ENCODE data around the gene USP49. TPM values are rescaled to one million over a fixed set of nuclear protein-coding genes. Genes with fewer than 3 reads are reported as not detected.
"Not testable (repeated sequence)": the region's sequence is repeated elsewhere in the genome, so short reads cannot be mapped to it uniquely, and the experiment has no call there.

USP49 gene
- total RNA-seq, 2 experiments from 2014 or later: 1.3 TPM

- Histone ChIP-seq H3K36me3 (ENCODE audit: insufficient read depth, low read length) (no peaks in the 10 kb centered on the region), H3K9me3 (ENCODE audit: control insufficient read depth in 1 of 2, insufficient read depth in 1 of 2, low read length in 2 of 2) (no peaks in the 10 kb centered on the region), H3K27me3 (ENCODE audit: control insufficient read depth in 1 of 2, insufficient read depth in 2 of 2, low read length in 2 of 2) (no peaks in the 10 kb centered on the region), H3K27ac (ENCODE audit: low read depth in 1 of 2, low read length in 2 of 2) (no peak overlapping the region), H3K4me3 (ENCODE audit: low read length) (no peak overlapping the region), H3K4me1 (ENCODE audit: insufficient read depth, low read length) (no peaks in the 10 kb centered on the region)
- H3K4me3 Mint-ChIP-seq: no peak overlapping the region
- no peak overlapping the region for H3K27ac Mint-ChIP-seq
- no peaks in the 10 kb centered on the region for H3K9me3 Mint-ChIP-seq
- ChIA-PET CTCF (interaction anchor here (1.1 to 1.3 kb wide), 2 partner anchors 27 to 122 kb away, joined by 3 read pairs; partner anchors contain the start of gene TOMM6), POLR2A (no interaction called here)
- no peak for TF ChIP-seq CTCF (IDR thresholded peaks at IDR 0.05)
- H3K27me3 Mint-ChIP-seq: no peaks in the 10 kb centered on the region
- H3K4me1 Mint-ChIP-seq (ENCODE audit: low read depth): no peaks in the 10 kb centered on the region
- DNase-seq (no peak), ATAC-seq (ENCODE audit: poor library complexity) (no peak)
- H3K36me3 Mint-ChIP-seq (ENCODE audit: low read depth): no peaks in the 10 kb centered on the region
- intact Hi-C loops (cut with DNase I, micrococcal nuclease): no loop called here
Observed at GRCh38 chr6:41813956-41814355, 81.2 kb downstream of the USP49 start.

- ChIA-PET CTCF (interaction anchor here (1.1 kb wide), 1 partner anchor 122 kb away, joined by 3 read pairs; no protein-coding TSS in a partner anchor), POLR2A (no interaction called here)
- Histone ChIP-seq H3K36me3 (ENCODE audit: insufficient read depth, low read length) (no peaks in the 10 kb centered on the region), H3K4me1 (ENCODE audit: insufficient read depth, low read length) (no peaks in the 10 kb centered on the region), H3K9me3 (ENCODE audit: control insufficient read depth in 1 of 2, insufficient read depth in 1 of 2, low read length in 2 of 2) (no peaks in the 10 kb centered on the region), H3K27me3 (ENCODE audit: control insufficient read depth in 1 of 2, insufficient read depth in 2 of 2, low read length in 2 of 2) (no peaks in the 10 kb centered on the region), H3K4me3 (ENCODE audit: low read length) (no peak overlapping the region), H3K27ac (ENCODE audit: low read depth in 1 of 2, low read length in 2 of 2) (no peak overlapping the region)
- Mint-ChIP-seq H3K36me3 (ENCODE audit: low read depth) (no peaks in the 10 kb centered on the region), H3K4me1 (ENCODE audit: low read depth) (no peaks in the 10 kb centered on the region), H3K27me3 (no peaks in the 10 kb centered on the region), H3K4me3 (no peak overlapping the region), H3K27ac (no peak overlapping the region), H3K9me3 (no peaks in the 10 kb centered on the region)
- no peak for TF ChIP-seq CTCF (IDR thresholded peaks at IDR 0.05)
- intact Hi-C loops (cut with DNase I, micrococcal nuclease): no loop called here
- ATAC-seq (ENCODE audit: poor library complexity) (no peak), DNase-seq (no peak)
Observed at GRCh38 chr6:41813469-41813868, 81.7 kb downstream of the USP49 start.

- CTCF ChIA-PET; H3K27me3 ChIP-seq (ENCODE audit: control insufficient read depth in 1 of 2, insufficient read depth in 2 of 2, low read length in 2 of 2); H3K9me3 ChIP-seq (ENCODE audit: control insufficient read depth in 1 of 2, insufficient read depth in 1 of 2, low read length in 2 of 2); POLR2A ChIA-PET; H3K27me3 Mint-ChIP-seq; H3K4me1 ChIP-seq (ENCODE audit: insufficient read depth, low read length); H3K36me3 ChIP-seq (ENCODE audit: insufficient read depth, low read length); H3K36me3 Mint-ChIP-seq (ENCODE audit: low read depth); H3K4me1 Mint-ChIP-seq (ENCODE audit: low read depth); H3K9me3 Mint-ChIP-seq; H3K4me3 Mint-ChIP-seq; H3K27ac ChIP-seq (ENCODE audit: low read depth in 1 of 2, low read length in 2 of 2); H3K27ac Mint-ChIP-seq; H3K4me3 ChIP-seq (ENCODE audit: low read length); ATAC-seq (ENCODE audit: poor library complexity); DNase-seq; intact Hi-C loops (cut with DNase I, micrococcal nuclease): not testable (repeated sequence)
Observed at GRCh38 chr6:41811946-41812345, 83.2 kb downstream of the USP49 start.

- intact Hi-C loops (cut with DNase I, micrococcal nuclease): no loop called here
- Mint-ChIP-seq H3K4me1 (ENCODE audit: low read depth) (no peaks in the 10 kb centered on the region), H3K27me3 (no peaks in the 10 kb centered on the region), H3K36me3 (ENCODE audit: low read depth) (no peaks in the 10 kb centered on the region), H3K4me3 (no peak overlapping the region), H3K9me3 (no peaks in the 10 kb centered on the region), H3K27ac (no peak overlapping the region)
- ChIA-PET CTCF (no interaction called here), POLR2A (no interaction called here)
- H3K4me3 ChIP-seq (ENCODE audit: low read length): no peak overlapping the region
- H3K27me3 ChIP-seq (ENCODE audit: control insufficient read depth in 1 of 2, insufficient read depth in 2 of 2, low read length in 2 of 2): no peaks in the 10 kb centered on the region
- DNase-seq (no peak), ATAC-seq (ENCODE audit: poor library complexity) (no peak)
- no peaks in the 10 kb centered on the region for H3K4me1 ChIP-seq (ENCODE audit: insufficient read depth, low read length)
- no peaks in the 10 kb centered on the region for H3K36me3 ChIP-seq (ENCODE audit: insufficient read depth, low read length)
- no peak overlapping the region for H3K27ac ChIP-seq (ENCODE audit: low read depth in 1 of 2, low read length in 2 of 2)
- TF ChIP-seq CTCF (IDR thresholded peaks at IDR 0.05): no peak
- H3K9me3 ChIP-seq (ENCODE audit: control insufficient read depth in 1 of 2, insufficient read depth in 1 of 2, low read length in 2 of 2): no peaks in the 10 kb centered on the region
Observed at GRCh38 chr6:41811095-41811494, 84.1 kb downstream of the USP49 start.

Data from CD4-positive, alpha-beta T cell (primary cell).